ENCODE results near the gene STK31.
"Not testable (repeated sequence)": the region's sequence is repeated elsewhere in the genome, so short reads cannot be mapped to it uniquely, and the experiment has no call there.

Gene STK31

GRCh38 chr7:23802720-23803397 lies 92.8 kb downstream of the STK31 start:
- TF ChIP-seq HDGF (IDR thresholded peaks at IDR 0.05; ENCODE audit: borderline replicate concordance) = no peak
- no peak for TF ChIP-seq ZNF384 (IDR thresholded peaks at IDR 0.05)
- TF ChIP-seq ARNT (IDR thresholded peaks at IDR 0.05) = no peak
- no peak for TF ChIP-seq LEF1 (IDR thresholded peaks at IDR 0.05; ENCODE audit: borderline replicate concordance)
- TF ChIP-seq L3MBTL2 (conservative IDR thresholded peaks at IDR 0.05) = no peak
- no peak for TF ChIP-seq ELF4 (IDR thresholded peaks at IDR 0.05)
- TF ChIP-seq TARDBP (IDR thresholded peaks at IDR 0.05) = no peak
- TF ChIP-seq SP1 (IDR thresholded peaks at IDR 0.05) = no peak
- no peak for TF ChIP-seq NFRKB (IDR thresholded peaks at IDR 0.05)
- no peak for TF ChIP-seq PKNOX1 (IDR thresholded peaks at IDR 0.05)
- ChIA-PET CTCF (no interaction called here), POLR2A (no interaction called here)
- no peak for DNase-seq (ENCODE audit: extremely low spot score)

GRCh38 chr7:23804707-23805106 lies 94.7 kb downstream of the STK31 start:
- ChIA-PET CTCF (no interaction called here), POLR2A (no interaction called here)
- TF ChIP-seq FOXK2 (IDR thresholded peaks at IDR 0.05) = no peak
- TF ChIP-seq FOXM1 (IDR thresholded peaks at IDR 0.05; ENCODE audit: borderline replicate concordance) = no peak
- TF ChIP-seq ZNF384 (IDR thresholded peaks at IDR 0.05) = no peak
- no peak for TF ChIP-seq CTBP1 (IDR thresholded peaks at IDR 0.05; ENCODE audit: borderline replicate concordance)
- no peak for TF ChIP-seq LEF1 (IDR thresholded peaks at IDR 0.05; ENCODE audit: borderline replicate concordance)
- no peak for TF ChIP-seq FOXA1 (IDR thresholded peaks at IDR 0.05)
- no peak for TF ChIP-seq ELF4 (IDR thresholded peaks at IDR 0.05)
- TF ChIP-seq SUZ12 (IDR thresholded peaks at IDR 0.05) = no peak
- DNase-seq (ENCODE audit: extremely low spot score) = no peak

- POLR2A ChIA-PET = no interaction called here
- CTCF ChIA-PET = no interaction called here
- TF ChIP-seq LEF1 (IDR thresholded peaks at IDR 0.05; ENCODE audit: borderline replicate concordance) (no peak), ARNT (IDR thresholded peaks at IDR 0.05) (no peak), L3MBTL2 (conservative IDR thresholded peaks at IDR 0.05) (no peak), FOXM1 (IDR thresholded peaks at IDR 0.05; ENCODE audit: borderline replicate concordance) (no peak), PKNOX1 (IDR thresholded peaks at IDR 0.05) (no peak), NFRKB (IDR thresholded peaks at IDR 0.05) (no peak), FOXK2 (IDR thresholded peaks at IDR 0.05) (no peak), ZNF384 (IDR thresholded peaks at IDR 0.05) (no peak), TARDBP (IDR thresholded peaks at IDR 0.05) (no peak), SP1 (IDR thresholded peaks at IDR 0.05) (no peak), HDGF (IDR thresholded peaks at IDR 0.05; ENCODE audit: borderline replicate concordance) (no peak), CTBP1 (IDR thresholded peaks at IDR 0.05; ENCODE audit: borderline replicate concordance) (no peak), FOXA1 (IDR thresholded peaks at IDR 0.05) (no peak), BHLHE40 (IDR thresholded peaks at IDR 0.05; ENCODE audit: borderline replicate concordance) (no peak), SUZ12 (IDR thresholded peaks at IDR 0.05) (no peak)
- no peak for DNase-seq (ENCODE audit: extremely low spot score)
These were observed 98.4 kb downstream of the STK31 start for GRCh38 chr7:23808421-23808820.

GRCh38 chr7:23810099-23810498 lies 100.1 kb downstream of the STK31 start:
- no peak for TF ChIP-seq FOXA1 (IDR thresholded peaks at IDR 0.05)
- no peak for TF ChIP-seq ARNT (IDR thresholded peaks at IDR 0.05)
- TF ChIP-seq NFRKB (IDR thresholded peaks at IDR 0.05) = no peak
- no peak for TF ChIP-seq HDGF (IDR thresholded peaks at IDR 0.05; ENCODE audit: borderline replicate concordance)
- TF ChIP-seq L3MBTL2 (conservative IDR thresholded peaks at IDR 0.05) = no peak
- no peak for TF ChIP-seq SUZ12 (IDR thresholded peaks at IDR 0.05)
- TF ChIP-seq LEF1 (IDR thresholded peaks at IDR 0.05; ENCODE audit: borderline replicate concordance) = no peak
- no peak for TF ChIP-seq PKNOX1 (IDR thresholded peaks at IDR 0.05)
- no peak for TF ChIP-seq FOXK2 (IDR thresholded peaks at IDR 0.05)
- TF ChIP-seq SP1 (IDR thresholded peaks at IDR 0.05) = no peak
- TF ChIP-seq ZNF384 (IDR thresholded peaks at IDR 0.05) = no peak
- TF ChIP-seq TARDBP (IDR thresholded peaks at IDR 0.05) = no peak
- no peak for TF ChIP-seq FOXM1 (IDR thresholded peaks at IDR 0.05; ENCODE audit: borderline replicate concordance)
- CTCF ChIA-PET = no interaction called here
- POLR2A ChIA-PET = no interaction called here
- no peak for DNase-seq (ENCODE audit: extremely low spot score)

GRCh38 chr7:23811540-23811939 lies 101.5 kb downstream of the STK31 start:
- CTCF ChIA-PET = no interaction called here
- no peak for DNase-seq (ENCODE audit: extremely low spot score)
- no peak for TF ChIP-seq FOXA1 (IDR thresholded peaks at IDR 0.05)
- no peak for TF ChIP-seq PKNOX1 (IDR thresholded peaks at IDR 0.05)
- no peak for TF ChIP-seq ELF4 (IDR thresholded peaks at IDR 0.05)
- TF ChIP-seq ARNT (IDR thresholded peaks at IDR 0.05) = no peak
- no peak for TF ChIP-seq LEF1 (IDR thresholded peaks at IDR 0.05; ENCODE audit: borderline replicate concordance)
- TF ChIP-seq ZNF384 (IDR thresholded peaks at IDR 0.05) = no peak
- no peak for TF ChIP-seq FOXK2 (IDR thresholded peaks at IDR 0.05)
- no peak for TF ChIP-seq NFRKB (IDR thresholded peaks at IDR 0.05)
- TF ChIP-seq CTBP1 (IDR thresholded peaks at IDR 0.05; ENCODE audit: borderline replicate concordance) = no peak
- no peak for TF ChIP-seq TARDBP (IDR thresholded peaks at IDR 0.05)
- no peak for TF ChIP-seq BHLHE40 (IDR thresholded peaks at IDR 0.05; ENCODE audit: borderline replicate concordance)
- TF ChIP-seq HDGF (IDR thresholded peaks at IDR 0.05; ENCODE audit: borderline replicate concordance) = no peak
- no peak for TF ChIP-seq FOXM1 (IDR thresholded peaks at IDR 0.05; ENCODE audit: borderline replicate concordance)
- no peak for TF ChIP-seq SUZ12 (IDR thresholded peaks at IDR 0.05)
- no peak for TF ChIP-seq L3MBTL2 (conservative IDR thresholded peaks at IDR 0.05)
- TF ChIP-seq SP1 (IDR thresholded peaks at IDR 0.05) = no peak
- POLR2A ChIA-PET = no interaction called here

- POLR2A ChIA-PET; CTCF ChIA-PET; DNase-seq (ENCODE audit: extremely low spot score): not testable (repeated sequence)
These were observed 118.1 kb downstream of the STK31 start for GRCh38 chr7:23828125-23828524.

- CTCF ChIA-PET; POLR2A ChIA-PET; DNase-seq (ENCODE audit: extremely low spot score): not testable (repeated sequence)
These were observed 122.7 kb downstream of the STK31 start for GRCh38 chr7:23832733-23833132.

All from HEK293T (cell line).